HG03066 (cell line): ENCODE results near the gene RELA.

Source experiments
- ATAC-seq: cut with Tn5 transposase; IDR thresholded peaks from one replicate; pipeline ENCODE4 v1.9.1; 2021; ENCODE audit warnings: low read depth; ENCODE audit not compliant: unreplicated experiment

RELA gene

DNA sequence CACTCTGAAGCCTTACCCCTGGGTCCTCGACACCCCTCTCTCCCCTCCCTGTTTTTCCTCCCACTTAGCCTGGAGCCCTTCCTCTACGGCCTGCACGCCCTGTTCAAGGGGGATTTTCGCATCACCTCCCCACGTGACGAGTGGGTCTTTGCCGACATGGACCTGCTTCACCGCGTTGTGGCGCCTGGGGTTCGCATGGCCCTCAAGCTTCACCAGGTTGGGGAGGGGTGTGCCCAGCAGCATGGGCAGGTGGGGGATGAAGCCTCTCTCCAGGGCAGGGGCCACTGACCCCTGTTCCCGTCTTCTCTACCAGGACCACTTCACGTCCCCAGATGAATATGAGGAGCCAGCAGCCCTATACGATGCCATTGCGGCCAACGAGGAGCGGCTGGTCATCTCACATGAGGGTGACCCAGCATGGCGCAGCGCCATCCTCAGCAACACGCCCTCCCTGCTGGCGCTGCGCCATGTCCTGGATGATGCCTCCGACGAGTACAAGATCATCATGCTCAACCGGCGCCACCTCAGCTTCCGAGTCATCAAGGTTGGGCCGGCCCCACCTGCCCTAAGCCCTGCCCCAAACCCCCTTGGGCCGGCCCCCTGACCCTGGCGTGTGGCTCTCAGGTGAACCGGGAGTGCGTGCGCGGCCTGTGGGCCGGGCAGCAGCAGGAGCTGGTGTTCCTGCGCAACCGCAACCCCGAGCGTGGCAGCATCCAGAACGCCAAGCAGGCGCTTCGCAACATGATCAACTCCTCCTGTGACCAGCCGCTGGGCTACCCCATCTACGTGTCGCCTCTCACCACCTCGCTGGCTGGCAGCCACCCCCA, 27.6 kb downstream of the RELA start:
- ATAC-seq = no peak

DNA sequence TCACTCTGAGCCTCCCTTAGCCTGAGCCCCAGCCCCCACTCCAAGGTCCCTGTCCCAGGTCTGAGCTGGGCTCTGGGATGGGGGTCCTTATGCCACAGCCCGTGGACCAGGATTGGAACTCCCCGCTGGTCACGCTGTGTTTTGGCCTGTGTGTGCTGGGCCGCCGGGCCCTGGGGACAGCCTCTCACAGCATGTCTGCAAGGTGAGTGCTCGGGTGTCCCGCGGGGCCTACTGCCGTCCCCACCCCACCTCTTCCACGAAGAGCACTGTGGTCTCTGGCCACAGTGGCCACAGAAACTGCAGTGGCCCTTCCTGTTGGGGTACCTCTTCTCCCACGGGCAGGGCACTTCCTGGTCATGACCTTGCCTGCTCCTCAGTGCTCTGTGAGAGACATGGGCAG, 28.3 kb downstream of the RELA start:
- ATAC-seq = no peak

DNA sequence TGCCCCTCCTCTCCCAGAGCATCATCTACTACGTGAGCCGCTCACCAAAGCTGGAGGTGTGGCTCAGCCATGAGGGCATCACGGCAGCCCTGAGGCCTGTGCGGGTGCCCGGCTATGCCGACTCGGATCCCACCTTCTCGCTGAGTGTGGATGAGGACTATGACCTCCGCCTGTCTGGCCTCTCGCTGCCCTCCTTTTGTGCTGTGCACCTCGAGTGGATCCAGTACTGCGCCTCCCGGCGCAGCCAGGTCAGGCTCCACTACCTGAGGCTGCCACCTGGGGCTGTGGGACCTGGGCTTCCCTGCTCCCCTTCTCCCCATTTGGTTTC, 28.6 kb downstream of the RELA start:
- no peak for ATAC-seq

DNA sequence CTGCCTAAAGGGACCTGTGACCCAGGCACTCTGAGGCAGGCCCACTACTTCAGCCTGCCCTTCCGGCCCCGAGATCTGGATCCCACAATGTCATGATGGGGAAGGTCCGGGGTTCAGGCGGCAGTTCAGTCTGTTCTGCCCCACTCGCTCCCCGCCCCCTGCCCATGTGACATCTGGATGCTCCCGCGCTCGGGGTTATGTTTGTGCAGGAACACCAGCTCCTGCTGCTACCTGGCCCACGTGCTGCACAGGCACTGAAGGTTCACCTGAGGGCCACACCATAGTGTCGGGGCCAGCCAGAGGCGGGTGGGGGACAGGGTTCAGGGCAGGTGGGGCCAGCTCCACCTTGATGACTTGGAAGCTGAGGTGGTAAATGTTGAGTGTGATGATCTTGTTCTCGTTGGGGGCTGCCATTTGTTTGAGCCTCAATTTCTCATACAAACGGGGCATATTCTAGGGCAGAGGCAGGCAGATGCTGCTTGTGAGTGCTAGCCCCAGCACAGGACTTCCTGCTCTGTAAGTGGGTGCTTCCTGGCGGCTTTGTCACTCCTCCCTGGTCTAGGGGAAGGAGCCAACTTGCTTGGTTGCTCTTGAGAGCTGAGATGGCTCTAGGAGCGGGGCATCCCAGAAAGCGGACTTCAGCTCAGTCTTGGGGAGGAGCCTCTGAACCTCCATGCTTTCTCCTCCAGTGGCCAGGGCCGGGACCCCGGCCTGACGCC, 29.2 kb downstream of the RELA start:
- no peak for ATAC-seq

DNA sequence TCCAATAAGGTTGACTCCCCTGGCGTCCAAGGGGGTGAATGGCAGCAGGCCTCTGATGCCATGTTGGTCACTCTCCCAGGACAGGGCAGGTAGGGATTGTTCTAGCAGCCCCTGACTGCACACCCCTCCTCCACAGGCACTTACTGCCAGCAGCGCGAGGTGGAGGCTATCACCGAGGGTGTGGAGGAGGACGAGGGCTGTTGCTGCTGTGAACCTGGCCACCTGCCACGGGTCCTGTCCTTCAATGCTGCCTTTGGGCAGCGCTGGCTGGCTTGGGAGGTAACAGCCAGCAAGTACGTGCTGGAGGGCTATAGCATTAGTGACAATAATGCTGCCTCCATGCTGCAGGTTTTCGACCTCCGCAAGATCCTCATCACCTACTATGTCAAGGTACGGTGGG, 32.5 kb downstream of the RELA start:
- no peak for ATAC-seq

DNA sequence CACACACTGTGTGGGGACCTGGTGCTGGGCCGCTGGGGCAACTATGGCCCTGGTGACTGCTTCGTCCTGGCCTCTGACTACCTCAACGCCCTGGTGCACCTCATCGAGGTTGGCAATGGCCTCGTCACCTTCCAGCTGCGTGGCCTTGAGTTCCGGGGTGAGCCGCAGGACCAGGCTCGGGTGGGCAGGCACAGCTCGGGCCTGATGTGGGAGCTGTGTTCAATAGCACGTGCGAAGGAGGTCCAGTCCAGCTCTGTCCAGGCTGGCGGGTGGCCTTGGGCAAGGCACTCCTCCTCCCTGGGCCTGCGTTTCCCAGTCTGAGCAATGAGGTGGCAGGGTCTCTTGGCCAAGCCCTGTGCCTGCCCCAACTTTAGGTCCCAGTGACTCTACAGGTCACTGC, 33.1 kb downstream of the RELA start:
- no peak for ATAC-seq

DNA sequence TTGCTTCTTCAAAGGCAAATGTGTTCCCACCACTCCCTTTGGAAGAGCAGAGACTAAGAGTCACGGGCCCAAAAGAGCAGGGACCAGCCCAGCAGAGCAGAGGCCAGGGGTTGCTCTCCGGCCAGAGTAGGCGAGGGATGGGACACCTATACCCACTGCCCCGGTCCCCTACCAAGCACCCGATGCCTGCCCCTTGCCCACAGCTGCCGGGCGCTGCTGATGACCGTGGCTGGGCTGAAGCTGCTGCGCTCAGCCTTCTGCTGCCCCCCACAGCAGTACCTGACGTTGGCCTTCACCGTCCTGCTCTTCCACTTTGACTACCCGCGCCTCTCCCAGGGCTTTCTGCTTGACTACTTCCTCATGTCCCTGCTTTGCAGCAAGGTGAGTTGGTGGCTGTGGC, 35.5 kb downstream of the RELA start:
- no peak for ATAC-seq

DNA sequence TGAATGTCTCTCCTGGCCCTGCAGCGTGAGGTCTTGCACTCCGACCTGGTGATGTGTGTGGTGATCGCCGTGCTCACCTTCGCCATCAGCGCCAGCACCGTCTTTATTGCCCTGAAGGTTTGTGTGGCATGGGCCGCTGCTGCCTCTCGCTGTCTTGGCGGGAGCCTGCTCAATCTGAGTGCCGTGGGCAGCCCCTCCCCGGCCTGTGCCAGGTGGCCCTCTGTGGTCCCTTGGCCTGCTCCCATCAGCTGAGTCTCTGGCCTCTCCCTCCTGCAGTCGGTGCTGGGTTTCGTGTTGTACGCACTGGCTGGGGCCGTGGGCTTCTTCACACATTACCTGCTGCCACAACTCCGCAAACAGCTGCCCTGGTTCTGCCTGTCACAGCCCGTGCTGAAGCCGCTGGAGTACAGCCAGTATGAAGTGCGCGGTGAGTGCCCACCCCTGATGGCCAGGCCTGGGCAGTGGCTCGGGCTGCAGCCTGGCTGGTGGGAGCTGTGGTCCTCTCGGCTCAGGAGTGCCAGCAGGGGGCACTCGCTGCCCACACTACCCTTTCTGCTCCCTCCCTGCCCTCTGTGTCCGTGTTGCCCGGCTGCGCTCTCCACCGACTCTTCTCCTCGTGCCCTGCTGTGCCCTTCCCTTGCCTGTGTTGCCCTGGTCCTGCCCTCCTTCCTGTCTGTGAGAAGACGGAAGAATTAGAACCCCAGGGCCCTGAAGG, 36.9 kb downstream of the RELA start:
- no peak for ATAC-seq

DNA sequence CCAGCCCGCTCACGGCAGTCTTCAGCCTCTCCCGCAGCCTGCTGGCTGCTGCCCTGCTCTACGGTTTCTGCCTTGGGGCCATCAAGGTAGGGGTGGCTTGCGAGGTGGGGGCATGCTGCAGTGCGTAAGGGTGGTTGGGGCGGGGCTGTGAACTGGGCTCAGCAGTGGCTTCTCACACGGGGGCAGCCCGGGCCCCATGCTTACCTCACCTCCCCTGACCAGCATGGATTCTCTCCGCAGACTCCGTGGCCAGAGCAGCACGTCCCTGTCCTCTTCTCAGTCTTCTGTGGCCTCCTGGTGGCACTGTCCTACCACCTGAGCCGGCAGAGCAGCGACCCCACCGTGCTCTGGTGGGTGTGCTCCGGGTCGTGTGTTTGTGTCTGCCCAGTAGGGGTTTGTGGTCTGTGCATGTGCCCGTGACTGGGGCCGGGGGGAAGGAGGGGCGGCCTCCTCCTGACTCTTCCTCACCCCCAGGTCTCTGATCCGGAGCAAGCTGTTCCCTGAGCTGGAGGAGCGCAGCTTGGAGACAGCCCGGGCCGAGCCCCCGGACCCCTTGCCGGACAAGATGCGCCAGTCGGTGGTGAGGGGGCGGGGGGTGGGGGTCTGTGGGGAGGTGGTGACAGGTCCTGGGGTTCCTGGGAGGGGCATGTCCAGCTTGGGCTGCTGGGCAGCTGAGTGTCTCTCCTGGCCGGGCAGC, 37.6 kb downstream of the RELA start:
- ATAC-seq = no peak

DNA sequence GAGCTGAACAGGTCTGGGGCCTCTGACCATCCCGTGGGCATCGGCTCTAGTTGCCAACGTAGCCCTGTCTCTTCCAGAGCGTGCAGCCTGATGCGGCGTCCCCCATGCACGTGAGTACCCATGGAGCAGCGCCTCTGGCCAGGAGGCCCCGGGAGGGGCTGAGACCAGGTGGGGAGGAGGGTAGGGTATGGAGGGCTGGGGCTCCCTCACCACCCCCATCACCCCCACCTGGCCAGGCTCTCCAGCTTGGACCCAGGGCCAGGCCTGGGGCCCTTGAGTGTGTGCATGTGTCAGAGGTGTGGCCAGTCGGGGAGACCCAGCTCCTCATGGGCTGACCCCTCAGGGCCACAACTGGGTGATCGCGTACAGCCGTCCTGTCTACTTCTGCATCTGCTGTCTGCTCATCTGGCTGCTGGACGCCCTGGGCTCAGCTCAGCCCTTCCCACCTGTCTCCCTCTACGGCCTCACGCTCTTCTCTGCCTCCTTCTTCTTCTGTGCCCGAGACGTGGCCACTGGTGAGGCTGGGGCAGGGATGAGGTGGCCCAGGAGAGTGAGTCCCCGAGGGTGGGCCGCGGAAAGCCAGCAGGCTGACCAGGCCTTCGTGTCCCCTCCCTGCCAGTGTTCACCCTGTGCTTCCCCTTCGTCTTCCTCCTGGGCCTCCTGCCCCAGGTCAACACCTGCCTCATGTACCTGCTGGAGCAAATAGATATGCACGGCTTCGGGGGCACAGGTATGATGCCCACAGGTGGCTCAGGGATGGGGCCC, 38.7 kb downstream of the RELA start:
- no peak for ATAC-seq

DNA sequence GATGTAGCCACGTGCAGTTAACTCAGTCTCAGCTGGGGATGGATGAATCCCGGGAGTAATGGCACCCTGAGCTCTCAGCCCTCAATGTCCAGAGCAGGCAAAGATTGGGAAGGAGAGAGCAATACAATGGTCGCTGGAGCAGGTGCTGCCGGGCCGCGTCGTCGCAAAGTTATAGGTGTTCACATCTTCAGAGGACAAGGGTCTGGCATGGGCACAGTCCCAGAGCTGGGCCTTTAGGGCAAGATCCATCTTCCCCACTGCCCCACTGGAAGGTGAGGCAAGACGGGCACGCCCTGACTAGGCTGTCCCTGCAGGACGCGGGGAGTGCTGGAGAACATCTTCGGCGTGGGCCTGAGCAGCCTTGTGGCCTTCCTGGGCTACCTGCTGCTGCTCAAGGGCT, 39.5 kb downstream of the RELA start:
- ATAC-seq = no peak

DNA sequence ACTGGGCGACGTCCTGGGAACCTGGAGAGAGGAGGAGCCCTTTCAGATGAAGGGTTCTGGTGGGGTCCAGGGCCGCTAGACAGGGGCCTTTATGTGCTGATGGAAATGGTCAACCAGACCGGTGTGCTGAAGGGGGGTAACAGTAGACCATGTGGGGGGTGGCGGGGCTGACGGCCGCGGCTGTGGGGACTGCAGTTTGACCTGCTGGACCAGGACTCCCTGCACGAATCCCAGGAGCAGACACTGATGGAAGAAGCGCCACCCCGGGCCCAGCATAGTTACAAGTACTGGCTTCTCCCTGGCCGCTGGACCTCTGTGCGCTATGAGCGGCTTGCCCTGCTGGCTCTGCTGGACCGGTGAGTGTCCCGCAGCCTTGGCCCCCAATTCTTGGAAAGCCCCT, 40.7 kb downstream of the RELA start:
- no peak for ATAC-seq

DNA sequence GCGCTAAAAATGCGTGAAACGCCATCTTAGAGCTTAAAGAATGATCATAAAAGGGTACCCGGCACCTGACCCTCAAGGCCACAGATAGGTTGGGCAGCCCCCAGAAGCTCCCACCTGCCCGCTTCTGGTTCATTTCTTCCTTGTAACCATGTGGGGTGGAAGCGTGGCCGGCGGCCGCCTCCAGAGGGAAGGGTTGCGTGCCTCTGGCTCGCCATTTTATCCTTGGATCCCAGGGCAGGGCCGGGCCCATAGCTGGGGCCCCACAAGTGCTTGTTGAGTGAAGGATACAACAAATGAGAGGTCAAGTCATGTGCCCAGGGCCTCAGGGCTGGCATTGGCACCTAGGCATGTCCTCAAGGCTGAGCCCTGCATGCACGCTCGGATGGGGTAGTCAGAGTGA, 41.3 kb downstream of the RELA start:
- no peak for ATAC-seq

DNA sequence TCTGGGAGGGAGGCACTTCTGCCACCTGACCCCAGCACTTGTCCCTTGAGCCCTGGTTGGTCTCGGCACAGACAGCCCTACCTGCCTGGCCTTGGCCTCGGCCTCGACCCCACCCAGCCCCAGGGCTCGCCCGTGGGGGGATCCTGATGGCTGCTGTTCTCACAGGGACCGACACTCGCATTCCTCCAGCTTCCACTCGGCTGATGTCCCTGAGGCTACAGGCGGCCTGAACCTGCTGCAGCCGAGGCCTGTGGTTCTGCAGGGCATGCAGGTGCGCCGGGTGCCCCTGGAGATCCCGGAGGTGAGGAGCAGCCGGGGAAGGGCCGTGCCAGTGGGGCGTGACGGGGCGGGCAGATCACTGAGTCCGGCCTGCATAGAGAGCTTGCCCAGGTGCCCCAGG, 42.0 kb downstream of the RELA start:
- ATAC-seq = no peak

DNA sequence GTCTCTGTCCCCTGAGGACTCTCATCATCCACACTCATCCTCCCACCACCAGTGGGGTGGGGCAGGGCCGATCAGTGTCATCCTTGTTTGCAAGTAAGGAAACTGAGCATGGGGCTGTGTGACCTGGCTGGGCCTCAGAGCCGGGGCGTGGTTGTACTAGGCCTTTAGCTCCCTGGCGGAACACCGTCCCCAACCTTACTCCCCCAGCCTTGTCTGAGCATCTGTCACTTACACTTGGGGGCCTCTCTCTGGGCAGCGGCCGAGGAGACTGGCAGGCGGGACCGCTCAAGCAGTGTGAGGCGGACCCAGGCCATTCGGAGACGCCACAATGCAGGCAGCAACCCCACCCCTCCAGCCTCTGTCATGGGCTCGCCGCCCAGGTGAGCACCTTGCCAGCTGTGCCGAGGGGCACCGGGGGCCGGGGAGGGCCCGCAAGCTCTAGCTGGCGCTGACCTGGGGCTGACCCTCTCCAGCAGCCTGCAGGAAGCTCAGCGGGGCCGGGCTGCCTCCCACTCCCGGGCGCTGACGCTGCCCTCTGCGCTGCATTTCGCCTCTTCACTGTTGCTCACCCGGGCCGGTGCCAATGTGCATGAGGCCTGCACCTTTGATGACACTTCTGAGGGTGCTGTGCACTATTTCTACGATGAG, 43.3 kb downstream of the RELA start:
- ATAC-seq = no peak

DNA sequence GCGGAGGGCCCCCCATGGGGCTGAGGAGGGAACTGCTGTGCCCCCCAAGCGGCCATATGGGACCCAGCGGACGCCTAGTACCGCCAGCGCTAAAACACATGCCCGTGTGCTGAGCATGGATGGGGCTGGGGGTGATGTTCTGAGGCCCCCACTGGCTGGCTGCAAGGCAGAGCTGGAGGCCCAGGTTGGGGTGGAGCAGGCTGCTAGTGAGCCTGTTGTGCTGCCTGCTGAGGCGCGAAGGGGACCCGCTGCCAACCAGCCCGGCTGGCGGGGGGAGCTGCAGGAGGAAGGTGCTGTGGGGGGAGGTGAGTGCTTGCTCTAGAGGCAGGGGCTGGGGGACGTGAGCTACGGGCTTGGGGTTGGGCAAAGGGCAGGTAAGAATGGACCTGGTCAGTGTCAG, 44.0 kb downstream of the RELA start:
- no peak for ATAC-seq

DNA sequence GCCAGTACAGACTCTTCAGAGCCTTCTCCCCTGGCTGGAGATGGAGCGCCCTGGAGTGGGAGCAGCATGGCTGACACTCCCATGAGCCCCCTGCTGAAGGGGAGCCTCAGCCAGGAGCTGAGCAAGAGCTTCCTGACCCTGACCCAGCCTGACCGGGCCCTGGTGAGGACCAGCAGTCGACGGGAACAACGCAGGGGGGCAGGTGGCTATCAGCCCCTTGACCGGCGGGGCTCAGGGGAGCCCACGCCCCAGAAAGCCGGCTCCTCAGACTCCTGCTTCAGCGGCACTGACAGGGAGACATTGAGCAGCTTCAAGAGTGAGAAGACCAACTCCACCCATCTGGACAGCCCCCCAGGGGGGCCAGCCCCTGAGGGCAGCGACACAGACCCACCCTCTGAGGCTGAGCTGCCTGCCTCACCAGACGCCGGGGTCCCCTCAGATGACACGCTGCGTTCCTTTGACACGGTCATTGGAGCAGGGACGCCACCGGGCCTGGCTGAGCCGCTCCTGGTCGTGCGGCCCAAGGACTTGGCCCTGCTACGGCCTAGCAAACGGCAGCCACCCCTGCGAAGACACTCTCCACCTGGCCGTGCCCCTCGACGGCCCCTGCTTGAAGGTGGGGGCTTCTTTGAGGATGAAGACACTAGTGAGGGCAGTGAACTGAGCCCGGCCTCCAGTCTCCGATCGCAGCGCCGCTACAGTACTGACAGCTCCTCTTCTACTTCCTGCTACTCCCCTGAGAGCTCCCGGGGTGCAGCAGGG, 44.5 kb downstream of the RELA start:
- ATAC-seq = no peak

DNA sequence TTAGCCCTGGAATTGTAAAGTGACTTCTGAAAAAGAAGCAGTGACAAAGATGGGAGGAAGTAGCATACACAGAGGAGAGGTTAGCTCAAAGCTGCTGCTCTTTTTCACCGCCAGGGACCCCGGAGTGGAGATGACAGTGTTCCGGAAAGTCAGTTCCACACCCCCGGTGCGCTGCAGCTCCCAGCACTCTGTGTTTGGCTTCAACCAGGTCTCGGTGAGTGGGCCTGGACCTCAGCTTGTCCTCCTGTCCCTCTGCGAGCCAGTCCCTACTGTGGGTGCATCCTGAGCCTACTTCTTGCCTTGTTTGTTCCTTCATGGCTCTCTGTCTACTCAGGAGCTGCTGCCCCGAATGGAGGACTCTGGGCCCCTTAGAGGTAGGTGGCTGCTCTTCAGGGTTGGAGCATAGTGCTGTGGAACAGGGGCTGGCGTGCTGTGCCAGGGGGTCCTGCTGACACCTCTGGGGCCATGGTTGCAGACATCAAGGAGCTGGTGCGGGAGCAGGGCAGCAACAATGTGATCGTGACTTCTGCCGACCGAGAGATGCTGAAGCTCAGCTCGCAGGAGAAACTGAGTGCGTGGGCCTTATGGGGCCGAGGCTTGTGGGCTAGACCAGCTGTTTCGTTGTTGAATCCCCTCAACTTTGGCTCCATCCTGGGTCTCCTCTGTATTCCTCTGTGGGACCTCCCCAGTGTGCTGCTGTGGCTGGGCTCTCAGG, 45.4 kb downstream of the RELA start:
- ATAC-seq = no peak

DNA sequence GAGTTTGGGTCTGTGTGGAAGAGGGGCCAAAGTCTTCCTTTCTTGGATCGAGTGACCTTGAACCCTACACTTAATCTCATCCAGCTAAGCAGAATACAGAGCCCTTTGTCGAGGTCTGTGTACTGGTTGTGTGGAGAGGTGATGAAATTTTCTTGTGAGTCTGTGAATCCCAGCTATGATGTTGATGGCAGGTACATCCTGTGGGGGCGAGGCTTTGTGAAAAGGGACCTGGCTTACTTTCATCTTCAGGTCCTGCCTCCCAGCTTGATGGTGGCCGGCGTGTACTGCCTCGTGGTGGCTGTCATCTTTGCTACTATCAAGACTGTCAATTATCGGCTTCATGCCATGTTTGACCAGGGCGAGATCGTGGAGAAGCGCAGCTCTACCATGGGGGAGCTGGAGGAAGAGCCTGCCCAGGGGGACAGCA, 46.1 kb downstream of the RELA start:
- no peak for ATAC-seq
